Stimulated activated CD4-positive, alpha-beta T cell treated with anti-CD3 and anti-CD28 coated beads, Interleukin-1b, Interleukin-23, amount 100 ng/mL, for 24 hours (primary cell): ENCODE measurements around the gene FAM161A.
"Not testable (repeated sequence)": the region's sequence is repeated elsewhere in the genome, so short reads cannot be mapped to it uniquely, and the experiment has no call there.

Source experiments
- DNase-seq, 4 experiments: peaks; one replicate each; pipeline ENCODE4 v3.0.0-alpha.2; 2020; ENCODE audit warnings: low read depth in 4 of 4, low spot score in 1 of 4

Gene FAM161A, protein sequence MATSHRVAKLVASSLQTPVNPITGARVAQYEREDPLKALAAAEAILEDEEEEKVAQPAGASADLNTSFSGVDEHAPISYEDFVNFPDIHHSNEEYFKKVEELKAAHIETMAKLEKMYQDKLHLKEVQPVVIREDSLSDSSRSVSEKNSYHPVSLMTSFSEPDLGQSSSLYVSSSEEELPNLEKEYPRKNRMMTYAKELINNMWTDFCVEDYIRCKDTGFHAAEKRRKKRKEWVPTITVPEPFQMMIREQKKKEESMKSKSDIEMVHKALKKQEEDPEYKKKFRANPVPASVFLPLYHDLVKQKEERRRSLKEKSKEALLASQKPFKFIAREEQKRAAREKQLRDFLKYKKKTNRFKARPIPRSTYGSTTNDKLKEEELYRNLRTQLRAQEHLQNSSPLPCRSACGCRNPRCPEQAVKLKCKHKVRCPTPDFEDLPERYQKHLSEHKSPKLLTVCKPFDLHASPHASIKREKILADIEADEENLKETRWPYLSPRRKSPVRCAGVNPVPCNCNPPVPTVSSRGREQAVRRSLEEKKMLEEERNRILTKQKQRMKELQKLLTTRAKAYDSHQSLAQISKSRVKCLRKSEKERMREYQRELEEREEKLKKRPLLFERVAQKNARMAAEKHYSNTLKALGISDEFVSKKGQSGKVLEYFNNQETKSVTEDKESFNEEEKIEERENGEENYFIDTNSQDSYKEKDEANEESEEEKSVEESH

DNA sequence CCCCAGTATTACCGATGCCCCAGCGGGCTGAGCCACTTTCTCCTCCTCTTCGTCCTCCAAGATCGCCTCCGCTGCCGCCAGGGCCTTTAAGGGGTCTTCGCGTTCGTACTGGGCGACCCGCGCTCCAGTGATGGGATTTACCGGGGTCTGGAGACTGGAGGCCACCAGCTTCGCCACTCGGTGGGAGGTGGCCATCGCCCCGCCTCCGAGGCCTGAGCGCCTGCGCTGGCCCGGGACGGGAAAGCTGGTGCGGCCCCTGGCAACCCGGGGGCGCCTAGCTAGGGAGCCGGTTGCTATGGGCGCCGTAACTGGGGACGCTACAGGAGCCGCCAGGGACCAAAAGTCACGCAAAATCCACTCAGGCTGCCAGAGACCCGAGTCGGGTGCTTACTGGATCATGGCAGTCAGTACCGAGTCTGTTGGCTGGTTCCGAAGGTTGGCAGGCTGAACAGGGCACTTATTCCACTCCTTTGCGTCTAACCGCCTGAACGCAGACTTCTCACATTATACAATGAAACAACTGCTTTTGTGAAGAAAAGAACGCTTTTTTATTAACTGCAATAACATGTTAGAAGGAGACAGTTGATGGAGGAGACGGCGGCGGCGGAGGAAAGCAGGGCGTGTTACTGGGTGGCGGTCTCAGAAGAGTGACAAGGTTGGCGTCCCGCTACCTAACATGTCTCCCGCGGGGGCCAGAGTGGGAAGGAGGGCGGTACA is at the start of gene FAM161A:
Gene FAM161A, minus strand, starts transcription at position 214 of the 717 bp plus-strand sequence. Its CDS starts 19 bp downstream, at position 195.
- DNase-seq, result peak; percentile 47 to 78 (median 60)

DNA sequence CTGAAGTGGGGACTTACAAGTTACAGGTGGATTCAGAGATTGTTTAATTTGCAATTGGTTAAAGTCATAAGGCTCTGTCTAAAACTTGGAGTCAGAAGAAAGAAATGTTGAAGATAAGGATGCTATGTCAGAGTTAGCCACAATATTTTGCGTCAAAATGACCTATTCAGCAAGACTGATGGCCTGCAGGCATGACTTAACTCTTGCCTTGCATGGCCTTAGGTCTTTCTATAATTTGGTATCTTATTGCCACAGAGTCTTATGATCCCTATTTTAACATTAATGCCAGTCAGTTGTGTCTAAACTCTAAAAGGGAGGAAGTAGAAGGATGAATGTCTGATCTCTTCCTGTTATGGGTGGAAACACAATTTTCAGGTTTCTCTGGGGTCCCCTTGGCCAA is 46.4 kb upstream of the FAM161A start:
- no peak for DNase-seq

GRCh38 chr2:61898810-61899209 is 45.0 kb upstream of the FAM161A start:
- DNase-seq, result no peak

DNA sequence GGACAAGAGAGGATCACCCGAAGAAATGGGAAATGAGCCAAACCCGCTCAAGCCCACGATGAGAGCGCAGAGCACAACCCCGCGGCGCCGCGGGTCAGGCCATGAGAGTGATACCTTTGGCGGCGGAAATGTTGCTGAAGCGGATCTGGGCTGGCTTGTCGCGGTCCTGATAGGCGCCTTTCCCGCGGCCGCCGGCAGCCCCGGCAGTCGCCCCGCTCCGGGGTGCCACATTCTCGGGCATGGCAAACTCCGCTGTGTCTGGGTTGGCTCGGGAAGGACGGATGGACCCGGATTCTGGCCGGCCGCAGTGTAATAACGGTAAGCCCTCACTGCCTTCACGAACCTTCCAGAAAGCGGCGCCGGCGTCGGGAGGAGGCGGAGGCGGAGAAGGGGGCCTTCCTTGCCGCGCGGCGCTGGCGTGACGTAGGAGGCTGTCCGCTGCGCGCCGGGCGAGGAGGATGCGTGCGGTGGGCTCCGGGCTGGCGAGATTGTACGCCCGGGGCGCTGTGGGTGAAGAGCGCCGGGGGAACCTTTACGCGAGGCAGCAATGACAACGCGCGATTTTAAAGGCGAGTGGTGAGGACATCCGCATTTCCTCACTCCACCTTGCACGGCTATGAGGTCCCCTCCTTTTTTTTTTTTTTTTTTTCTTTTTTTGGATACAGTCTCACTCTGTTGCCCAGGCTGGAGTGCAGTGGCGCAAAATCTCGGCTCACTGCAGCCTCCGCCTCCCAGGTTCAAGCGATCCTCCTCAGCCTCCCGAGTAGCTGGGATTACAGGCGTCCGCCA is 34.6 kb upstream of the FAM161A start, which contains the start of gene CCT4:
Gene CCT4, minus strand, starts transcription at position 390 of the 789 bp plus-strand sequence. Its CDS starts 149 bp downstream, at position 241.
- DNase-seq, result peak; percentile 79 to 87 (median 83)

DNA sequence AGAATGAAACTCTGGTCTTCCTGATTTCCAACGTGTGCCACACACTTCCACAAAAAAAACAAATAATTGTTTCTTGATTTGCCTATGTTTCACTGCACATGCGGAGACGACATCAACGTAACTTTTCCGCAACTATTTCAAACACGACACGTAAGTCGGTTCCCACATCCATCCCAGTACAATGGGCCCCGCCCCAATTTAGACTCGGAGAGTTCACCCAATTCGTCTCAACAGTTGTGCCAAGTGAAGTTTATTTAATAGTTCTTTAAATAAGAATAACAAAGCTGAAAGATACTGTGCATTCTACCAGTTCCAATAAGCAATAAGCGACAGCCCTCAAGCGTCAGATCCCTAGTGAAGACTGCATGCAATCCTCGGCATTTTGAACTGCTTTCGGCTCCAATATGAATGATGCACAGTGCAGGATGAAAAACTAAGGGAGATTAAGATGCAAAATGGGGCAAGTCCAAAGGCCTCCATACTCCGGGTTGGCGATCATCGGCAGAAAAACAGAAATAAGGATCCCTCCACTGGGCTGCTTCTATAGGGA is 33.9 kb upstream of the FAM161A start:
- DNase-seq, result no peak

GRCh38 chr2:61885896-61886603 is 32.2 kb upstream of the FAM161A start:
- DNase-seq, result no peak

DNA sequence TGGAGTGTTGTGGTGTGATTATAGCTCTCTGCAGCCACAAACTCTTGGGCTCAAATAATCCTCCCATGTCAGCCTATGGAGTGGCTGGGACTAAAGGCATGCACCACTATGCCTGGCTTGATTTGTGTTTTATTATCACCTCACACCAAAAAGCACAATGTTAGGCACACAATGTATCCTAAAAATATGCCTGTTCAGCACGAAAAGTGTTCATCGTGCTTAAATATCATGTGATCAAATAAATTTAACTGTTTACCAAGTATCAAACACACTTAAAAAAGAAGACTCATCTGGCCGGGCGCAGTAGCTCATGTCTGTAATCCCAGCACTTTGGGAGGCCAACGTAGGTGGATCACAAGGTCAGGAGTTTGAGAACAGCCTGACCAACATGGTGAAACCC is 29.0 kb upstream of the FAM161A start:
- no peak for DNase-seq

DNA sequence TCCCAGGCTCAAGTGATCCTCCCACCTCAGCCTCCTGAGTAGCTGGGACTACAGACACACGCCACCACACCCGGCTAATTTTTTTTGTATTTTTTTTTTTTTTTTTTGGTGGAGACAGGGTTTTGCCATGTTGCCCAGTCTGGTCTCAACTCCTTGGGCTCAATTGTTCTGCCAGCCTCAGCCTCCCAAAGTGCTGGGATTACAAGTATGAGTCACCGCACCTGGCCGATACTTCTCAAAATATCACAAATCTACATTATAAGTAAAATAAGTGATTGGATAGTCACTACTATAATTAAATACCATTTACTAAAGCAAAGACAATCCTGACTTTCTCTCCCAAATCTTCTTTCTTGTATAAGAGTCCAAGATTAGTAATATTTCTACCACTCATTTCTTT is 25.5 kb upstream of the FAM161A start:
- not testable (repeated sequence) for DNase-seq

DNA sequence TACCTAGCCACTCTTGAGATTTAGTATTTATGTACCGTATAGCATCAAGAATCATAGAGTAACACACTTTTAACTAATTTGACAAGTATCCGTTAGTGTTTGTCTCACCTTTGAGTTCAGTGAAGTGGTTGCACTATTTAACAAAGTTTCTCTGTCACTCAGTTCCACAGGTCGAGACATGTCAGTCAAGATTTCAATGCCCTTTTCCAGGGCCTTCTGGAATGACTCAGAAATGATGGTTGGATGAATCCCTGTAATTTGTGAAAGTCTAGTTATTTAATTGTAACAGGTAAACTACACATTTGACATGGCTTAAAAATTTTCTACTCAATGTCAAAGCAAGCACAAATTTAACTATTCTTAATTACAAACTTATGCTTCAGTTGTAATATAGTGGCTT is 24.9 kb upstream of the FAM161A start:
- DNase-seq, result no peak

DNA sequence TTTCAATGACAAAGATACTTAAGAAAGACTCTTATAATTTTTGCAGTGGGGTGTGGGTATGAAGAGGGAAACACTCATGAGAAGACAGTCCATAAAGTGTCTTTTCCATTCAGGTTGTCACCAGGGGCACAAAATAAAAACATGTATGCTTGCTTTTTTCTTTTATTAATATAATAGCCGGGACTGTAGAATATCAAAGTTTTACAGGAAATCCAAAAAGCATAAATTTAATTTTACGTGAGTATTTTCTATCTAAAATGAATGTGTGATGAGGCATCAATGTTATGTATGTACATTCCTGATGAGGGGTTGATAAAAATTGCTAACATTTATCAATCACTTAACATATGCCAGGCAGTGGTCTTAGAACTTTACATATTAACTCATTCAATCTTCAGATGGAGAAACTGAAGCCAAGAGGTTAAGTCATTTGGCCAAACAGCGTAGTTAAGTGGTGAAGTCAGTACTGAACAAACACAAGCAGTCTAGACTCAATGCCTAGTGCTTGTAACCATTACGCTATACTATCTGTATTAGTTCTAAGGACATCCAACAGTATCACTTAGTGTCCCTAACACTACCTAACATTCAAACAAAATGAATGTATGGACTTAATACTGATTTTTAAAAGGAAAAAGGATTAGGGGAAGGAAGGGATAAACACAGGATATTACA is 23.8 kb upstream of the FAM161A start:
- DNase-seq, result no peak

DNA sequence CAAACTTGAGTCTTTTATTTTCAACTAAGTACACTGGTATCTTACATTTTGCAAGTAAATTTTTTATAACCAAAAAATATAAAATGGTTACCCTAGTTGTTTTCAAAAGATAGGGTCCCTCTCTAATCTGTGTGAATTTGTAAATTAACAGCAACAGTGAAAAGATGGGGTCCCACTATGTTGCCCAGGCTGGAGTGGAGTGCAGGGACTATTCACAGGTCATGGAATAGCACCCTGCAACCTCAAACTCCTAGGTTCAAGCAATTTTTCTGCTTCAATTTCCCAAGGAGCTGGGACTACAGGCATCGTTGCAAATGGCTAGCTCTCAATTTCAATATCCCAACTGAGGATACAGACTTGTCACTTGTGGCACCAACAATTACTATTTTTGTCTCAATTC is 22.5 kb upstream of the FAM161A start:
- no peak for DNase-seq

- DNase-seq, result not testable (repeated sequence)
Observed at GRCh38 chr2:61866482-61867089, 12.7 kb upstream of the FAM161A start.

DNA sequence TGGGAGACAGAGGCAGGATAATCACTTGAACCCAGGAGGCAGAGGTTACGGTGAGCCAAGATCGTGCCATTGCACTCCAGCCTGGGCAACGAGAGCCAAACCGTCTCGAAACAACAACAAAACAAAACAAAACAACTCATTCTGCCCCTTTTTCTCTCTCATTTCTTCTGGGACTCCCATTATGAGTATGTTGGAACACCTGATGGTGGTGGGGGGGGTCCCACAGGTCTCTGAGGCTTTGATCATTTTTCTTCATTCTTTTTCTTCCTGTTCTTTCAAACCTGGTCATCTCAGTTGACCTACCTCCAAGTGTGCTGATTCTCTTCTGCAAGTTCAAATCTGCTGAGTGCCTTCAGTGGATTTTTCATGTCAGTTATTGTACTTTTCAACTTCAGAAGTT is 8.2 kb upstream of the FAM161A start:
- no peak for DNase-seq

GRCh38 chr2:61857224-61857623 is 3.4 kb upstream of the FAM161A start:
- no peak for DNase-seq

DNA sequence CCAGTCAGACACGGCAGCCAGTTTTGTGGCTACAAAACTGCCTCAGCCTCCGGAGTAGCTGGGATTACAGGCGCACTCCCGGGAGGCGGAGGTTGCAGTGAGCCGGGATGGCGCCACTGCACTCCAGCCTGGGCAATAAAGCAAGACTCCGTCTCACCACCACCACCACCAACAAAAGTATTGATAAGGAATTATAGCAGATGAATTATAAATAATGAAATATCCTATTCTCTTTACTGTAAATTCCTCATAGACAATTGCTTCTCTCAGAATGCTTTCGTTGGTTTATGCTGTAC is 1.4 kb upstream of the FAM161A start:
- no peak for DNase-seq

DNA sequence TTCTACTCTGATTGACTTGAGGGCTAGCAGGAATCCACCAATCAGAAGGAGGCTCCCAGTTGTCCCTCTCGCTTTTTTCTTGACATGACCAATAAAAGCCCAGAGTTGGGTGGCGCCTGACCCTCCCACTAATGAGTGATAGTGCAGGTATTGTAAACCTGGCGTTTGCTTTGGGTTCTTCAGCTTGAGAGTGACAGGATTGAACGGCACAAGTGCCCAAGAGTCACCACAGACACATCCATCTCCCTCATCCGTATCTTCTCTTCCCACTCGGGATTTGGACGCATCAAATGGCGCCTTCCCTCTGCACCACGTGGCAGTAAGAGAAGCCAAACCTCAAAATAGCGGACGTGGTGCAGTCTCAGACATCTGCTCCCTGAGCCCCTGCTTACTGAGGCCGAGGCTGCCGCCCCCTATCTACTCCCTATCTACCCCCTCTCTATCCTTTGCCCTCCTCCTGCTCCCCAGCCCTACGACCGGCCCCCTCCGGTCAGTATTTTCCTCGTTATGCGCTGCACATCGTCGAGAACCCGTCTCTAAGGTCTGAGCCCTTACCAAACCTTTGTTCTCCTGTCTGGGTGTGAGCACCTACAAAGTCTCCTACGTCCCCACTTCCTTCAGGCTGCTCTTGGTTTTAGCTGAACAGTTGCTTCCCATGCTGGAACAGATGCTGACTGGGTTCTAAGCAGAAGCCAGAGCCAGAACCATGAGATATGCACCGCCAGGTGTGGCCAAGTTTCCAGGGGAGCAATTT is 881 bp upstream of the FAM161A start:
- peak in 3 of 4 experiments; percentile 72 to 83 (median 80) for DNase-seq

GRCh38 chr2:61853086-61853846 is 594 bp downstream of the FAM161A start:
- peak in 1 of 4 experiments; percentile 53 for DNase-seq

DNA sequence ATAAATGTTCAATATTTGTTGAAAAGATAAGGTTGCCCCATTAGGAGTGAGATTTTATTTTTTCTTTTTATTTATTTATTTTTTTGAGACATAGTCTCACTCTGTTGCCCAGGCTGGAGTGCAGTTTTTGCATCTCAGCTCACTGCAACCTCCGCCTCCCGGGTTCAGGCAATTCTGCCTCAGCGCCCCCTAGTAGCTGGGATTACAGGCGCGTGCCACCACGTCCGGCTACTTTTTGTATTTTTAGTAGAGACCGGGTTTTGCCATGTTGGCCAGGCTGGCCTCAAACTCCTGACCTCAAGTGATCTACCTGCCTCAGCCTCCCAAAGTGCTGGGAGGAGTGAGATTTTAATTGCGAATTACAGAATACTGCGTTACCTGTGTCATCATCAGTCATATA is 2.6 kb downstream of the FAM161A start:
- not testable (repeated sequence) for DNase-seq
